EL (cell line): ENCODE measurements around the gene MEMO1.
"Not testable (repeated sequence)": the region's sequence is repeated elsewhere in the genome, so short reads cannot be mapped to it uniquely, and the experiment has no call there.

Source experiments
- DNase-seq: peaks from one replicate; pipeline ENCODE4 v3.0.0-alpha.2; 2016

MEMO1 gene

GRCh38 chr2:31901900-31902299 is 108.9 kb downstream of the MEMO1 start:
- DNase-seq: no peak

GRCh38 chr2:31900156-31900555 is 110.7 kb downstream of the MEMO1 start:
- not testable (repeated sequence) for DNase-seq

GRCh38 chr2:31898346-31898745 is 112.5 kb downstream of the MEMO1 start:
- not testable (repeated sequence) for DNase-seq

GRCh38 chr2:31897340-31897739 is 113.5 kb downstream of the MEMO1 start:
- DNase-seq: not testable (repeated sequence)

- no peak for DNase-seq
Measured at GRCh38 chr2:31896293-31896692, 114.5 kb downstream of the MEMO1 start.

- no peak for DNase-seq
Measured at GRCh38 chr2:31894656-31895055, 116.2 kb downstream of the MEMO1 start.

- DNase-seq: no peak
Measured at GRCh38 chr2:31893094-31893493, 117.7 kb downstream of the MEMO1 start.

GRCh38 chr2:31889044-31889443 is 121.8 kb downstream of the MEMO1 start:
- DNase-seq: no peak

GRCh38 chr2:31888550-31888949 is 122.3 kb downstream of the MEMO1 start:
- no peak for DNase-seq

- DNase-seq: no peak
Measured at GRCh38 chr2:31886700-31887099, 124.1 kb downstream of the MEMO1 start.

- peak; percentile 13 for DNase-seq
Measured at GRCh38 chr2:31877008-31877407, 133.8 kb downstream of the MEMO1 start.

- DNase-seq: no peak
Measured at GRCh38 chr2:31874071-31874470, 136.7 kb downstream of the MEMO1 start.

- no peak for DNase-seq
Measured at GRCh38 chr2:31865215-31865614, 145.6 kb downstream of the MEMO1 start.

GRCh38 chr2:31863867-31864266 is 146.9 kb downstream of the MEMO1 start:
- no peak for DNase-seq

- DNase-seq: not testable (repeated sequence)
Measured at GRCh38 chr2:31863015-31863656, 147.7 kb downstream of the MEMO1 start.

- DNase-seq: no peak
Measured at GRCh38 chr2:31859959-31860358, 150.8 kb downstream of the MEMO1 start.

GRCh38 chr2:31853521-31853920 is 157.3 kb downstream of the MEMO1 start:
- DNase-seq: no peak

GRCh38 chr2:31842150-31842549 is 168.7 kb downstream of the MEMO1 start:
- not testable (repeated sequence) for DNase-seq

- DNase-seq: no peak
Measured at GRCh38 chr2:31835450-31835849, 175.4 kb downstream of the MEMO1 start.

GRCh38 chr2:31832363-31832762 is 178.4 kb downstream of the MEMO1 start:
- no peak for DNase-seq

- DNase-seq: peak; percentile 13
Measured at GRCh38 chr2:31831585-31831984, 179.2 kb downstream of the MEMO1 start.

GRCh38 chr2:31828891-31829290 is 181.9 kb downstream of the MEMO1 start:
- DNase-seq: peak; percentile 60

GRCh38 chr2:31823558-31823957 is 187.2 kb downstream of the MEMO1 start:
- DNase-seq: no peak

GRCh38 chr2:31822587-31822986 is 188.2 kb downstream of the MEMO1 start:
- no peak for DNase-seq
